H1 (cell line): ENCODE data around the gene NOL4L. TPM values are rescaled to one million over a fixed set of nuclear protein-coding genes. Genes with fewer than 3 reads are reported as not detected.

Experiments used
- CTCF ChIA-PET: fragments of 300-600 bp; sonication (Branson Sonifier 250); formaldehyde crosslinking; loops from one replicate; lab custom pipeline; 2021; ENCODE audit not compliant: partially characterized antibody; lab: Charles Lee
- POLR2A ChIA-PET: fragments of 300-600 bp; sonication (Branson Sonifier 250); formaldehyde crosslinking; loops from one replicate; lab custom pipeline; 2021; ENCODE audit warnings: inconsistent platforms; ENCODE audit not compliant: partially characterized antibody; lab: Charles Lee
- DNase-seq, 2 experiments: peaks; one replicate each; pipeline versions ENCODE4 v3.0.0 to v3.0.0-alpha.2; 2010 to 2022; ENCODE audit warnings: low spot score in 2 of 2, low read depth in 1 of 2, mixed read lengths in 1 of 2
- FAIRE-seq: peaks from 2 replicates; lab custom pipeline; 2011; peaks lifted over from hg19 to GRCh38; lab: Jason Lieb, UNC
- H2AFZ ChIP-seq: 2 replicates; pipeline ENCODE4 v1.8.1; 2012; ENCODE audit warnings: low read length, inconsistent platforms
- H2AK5ac ChIP-seq: 2 replicates; pipeline ENCODE4 v1.6.1; 2013; ENCODE audit warnings: low read depth, low read length
- H2BK120ac ChIP-seq: replicated peaks from 2 replicates; pipeline ENCODE3; 2013; ENCODE audit warnings: low read depth, low read length, inconsistent platforms
- H2BK12ac ChIP-seq: 2 replicates; pipeline ENCODE4 v1.6.1; 2013; ENCODE audit warnings: low read depth, low read length
- H2BK15ac ChIP-seq: 2 replicates; pipeline ENCODE4 v1.6.1; 2013; ENCODE audit warnings: low read length
- H2BK20ac ChIP-seq: 2 replicates; pipeline ENCODE4 v1.6.1; 2013; ENCODE audit warnings: low read length
- H2BK5ac ChIP-seq: 2 replicates; pipeline ENCODE4 v1.6.1; 2013; ENCODE audit warnings: low read depth, low read length
- H3K14ac ChIP-seq: 2 replicates; pipeline ENCODE4 v1.6.1; 2013; ENCODE audit warnings: inconsistent platforms; ENCODE audit not compliant: insufficient read length
- H3K18ac ChIP-seq: 2 replicates; pipeline ENCODE4 v1.6.1; 2013; ENCODE audit warnings: low read length; ENCODE audit errors: extremely low read depth
- H3K23ac ChIP-seq: 2 replicates; pipeline ENCODE4 v1.6.1; 2013; ENCODE audit warnings: inconsistent platforms; ENCODE audit not compliant: insufficient read length
- H3K23me2 ChIP-seq: 2 replicates; pipeline ENCODE4 v1.6.1; 2013; ENCODE audit warnings: low read depth, low read length
- H3K27ac ChIP-seq: 2 replicates; pipeline ENCODE4 v1.6.1; 2011; ENCODE audit warnings: low read depth, low read length, inconsistent platforms
- H3K27me3 ChIP-seq, 4 experiments: replicated peaks in 1 of 4; 1 replicate in 1 of 4; 2 replicates in 3 of 4; pipeline versions ENCODE4 v1.6.1 to v1.8.1; 2011 to 2013; ENCODE audit warnings: low read length in 3 of 4, mild to moderate bottlenecking in 3 of 4, inconsistent platforms in 2 of 4, mixed read lengths in 2 of 4, moderate library complexity in 1 of 4; ENCODE audit not compliant: control insufficient read depth in 3 of 4, insufficient read depth in 3 of 4; ENCODE audit errors: extremely low read depth in 1 of 4
- H3K36me3 ChIP-seq, 4 experiments: 2 replicates each; pipeline versions ENCODE4 v1.6.1 to v1.8.1; 2011 to 2013; ENCODE audit warnings: mild to moderate bottlenecking in 4 of 4, low read length in 3 of 4, moderate library complexity in 2 of 4, control low read depth in 1 of 4, inconsistent platforms in 1 of 4; ENCODE audit not compliant: insufficient read depth in 4 of 4, control insufficient read depth in 2 of 4
- H3K4ac ChIP-seq: replicated peaks from 2 replicates; pipeline ENCODE3; 2013; ENCODE audit warnings: low read length, low read depth, mixed read lengths, inconsistent platforms; ENCODE audit not compliant: insufficient read length
- H3K4me1 ChIP-seq, 4 experiments: replicated peaks in 1 of 4; 1 replicate in 1 of 4; 2 replicates in 3 of 4; pipeline versions ENCODE4 v1.6.1 to v1.8.1; 2011 to 2013; ENCODE audit warnings: low read length in 3 of 4, inconsistent platforms in 2 of 4, mixed read lengths in 1 of 4; ENCODE audit not compliant: insufficient read depth in 4 of 4, control insufficient read depth in 3 of 4
- H3K4me2 ChIP-seq, 2 experiments: 2 replicates each; pipeline versions ENCODE4 v1.6.1 to v1.8.1; 2011 to 2013; ENCODE audit warnings: low read depth in 2 of 2, low read length in 2 of 2, control low read depth in 1 of 2, inconsistent platforms in 1 of 2, mild to moderate bottlenecking in 1 of 2; ENCODE audit not compliant: insufficient read depth in 1 of 2
- H3K4me3 ChIP-seq, 4 experiments: fragments of 200-600, 300-600 bp in 1 of 4; sonication (generic), shearing (Covaris generic), sonication (Bioruptor Twin) in 1 of 4; 2 replicates each; pipeline versions ENCODE4 v1.5.1 to v1.8.1; 2011 to 2016; ENCODE audit warnings: low read length in 4 of 4, low read depth in 3 of 4, control low read depth in 2 of 4, inconsistent platforms in 2 of 4, mild to moderate bottlenecking in 2 of 4, mixed read lengths in 1 of 4, moderate library complexity in 1 of 4; ENCODE audit not compliant: insufficient read depth in 2 of 4; ENCODE audit errors: extremely low read depth in 1 of 4
- H3K56ac ChIP-seq: replicated peaks from 2 replicates; pipeline ENCODE3; 2013; ENCODE audit warnings: low read depth, mild to moderate bottlenecking, mixed read lengths, low read length, inconsistent platforms; ENCODE audit not compliant: insufficient read length
- H3K79me1 ChIP-seq: 2 replicates; pipeline ENCODE4 v1.6.1; 2013; ENCODE audit warnings: low read depth, low read length, control low read depth
- H3K79me2 ChIP-seq, 2 experiments: 2 replicates each; pipeline versions ENCODE4 v1.6.1 to v1.8.1; 2012 to 2013; ENCODE audit warnings: low read length in 2 of 2, mild to moderate bottlenecking in 2 of 2, inconsistent platforms in 1 of 2; ENCODE audit not compliant: insufficient read depth in 2 of 2, control insufficient read depth in 1 of 2
- H3K9ac ChIP-seq, 4 experiments: replicated peaks in 1 of 4; 1 replicate in 1 of 4; 2 replicates in 3 of 4; pipeline versions ENCODE4 v1.6.1 to v1.8.1; 2011 to 2013; ENCODE audit warnings: low read depth in 3 of 4, low read length in 3 of 4, control low read depth in 2 of 4, mild to moderate bottlenecking in 2 of 4, moderate library complexity in 2 of 4, inconsistent platforms in 1 of 4; ENCODE audit errors: extremely low read depth in 1 of 4
- H3K9me3 ChIP-seq, 2 experiments: 2 replicates each; pipeline versions ENCODE4 v1.6.1 to v1.8.1; 2012 to 2013; ENCODE audit warnings: mild to moderate bottlenecking in 2 of 2, moderate library complexity in 2 of 2, control low read depth in 1 of 2, inconsistent platforms in 1 of 2, low read depth in 1 of 2, low read length in 1 of 2, mixed read lengths in 1 of 2; ENCODE audit not compliant: insufficient read depth in 2 of 2
- H4K20me1 ChIP-seq, 2 experiments: replicated peaks in 1 of 2; 2 replicates each; pipeline versions ENCODE3 to v1.8.1; 2011 to 2013; ENCODE audit warnings: inconsistent platforms in 2 of 2, low read length in 2 of 2, mild to moderate bottlenecking in 1 of 2; ENCODE audit not compliant: insufficient read depth in 2 of 2, control insufficient read depth in 1 of 2
- H4K5ac ChIP-seq: 2 replicates; pipeline ENCODE4 v1.6.1; 2013; ENCODE audit warnings: low read length, low read depth, mixed read lengths, inconsistent platforms; ENCODE audit not compliant: insufficient read length
- H4K8ac ChIP-seq: 2 replicates; pipeline ENCODE4 v1.8.0; 2013; ENCODE audit warnings: mild to moderate bottlenecking, moderate library complexity, low read length, inconsistent platforms; ENCODE audit not compliant: insufficient read depth; ENCODE audit errors: extremely low read depth
- H4K91ac ChIP-seq: replicated peaks from 2 replicates; pipeline ENCODE3; 2013; ENCODE audit warnings: low read length, mixed read lengths, inconsistent platforms; ENCODE audit not compliant: insufficient read length
- ATF2 ChIP-seq: IDR thresholded peaks from 2 replicates; pipeline ENCODE4 v1.6.1; 2012; ENCODE audit warnings: low read length, inconsistent platforms
- CEBPB ChIP-seq: IDR thresholded peaks from 2 replicates; pipeline ENCODE4 v1.6.1; 2012; ENCODE audit warnings: low read depth, low read length
- CHD2 ChIP-seq: IDR thresholded peaks from 2 replicates; pipeline ENCODE4 v1.6.1; 2012; ENCODE audit warnings: low read length, improper control_type of control experiment
- RAD21 ChIP-seq, 2 experiments: IDR thresholded peaks in 1 of 2; conservative IDR thresholded peaks in 1 of 2; 2 replicates each; pipeline ENCODE4 v1.6.1; 2011; ENCODE audit warnings: low read depth in 2 of 2, low read length in 2 of 2, improper control_type of control experiment in 1 of 2, inconsistent platforms in 1 of 2, mild to moderate bottlenecking in 1 of 2, moderate library complexity in 1 of 2
- SIRT6 ChIP-seq: IDR thresholded peaks from one replicate; pipeline ENCODE4 v1.7.1; 2012; ENCODE audit warnings: low read length, inconsistent platforms
- SIX5 ChIP-seq: IDR thresholded peaks from 2 replicates; pipeline ENCODE4 v1.6.1; 2011; ENCODE audit warnings: mild to moderate bottlenecking, low read depth, low read length
- WGBS, 2 experiments: shearing (Covaris generic) in 1 of 2; methylation state at CpG; one replicate each; pipeline versions ENCODE4 v1.1.6 to v1.1.7; 2013 to 2015; ENCODE audit warnings: low lambda C conversion rate in 2 of 2, mixed read lengths in 2 of 2, inconsistent platforms in 1 of 2, low coverage in 1 of 2, missing lambda C conversion rate in 1 of 2; ENCODE audit not compliant: insufficient replicate concordance in 2 of 2, insufficient coverage in 1 of 2, insufficient read length in 1 of 2; ENCODE audit errors: extremely low coverage in 1 of 2, missing lambda C conversion rate in 1 of 2; 5-methylcytosine and 5-hydroxymethylcytosine counted together
- polyA plus RNA-seq, 7 experiments: library from polyadenylated mRNA; depleted of rRNA in 3 of 7; stranded (reverse) in 5 of 7; unstranded in 2 of 7; fragments of >200 nt in 5 of 7; fragments of 200-250 nt in 2 of 7; gene quantifications; 1 replicate in 5 of 7; 2 replicates in 1 of 7; 4 replicates in 1 of 7; pipeline versions ENCODE4 v1.2.1 to v1.2.3, GENCODE V29; 2011 to 2013; ENCODE audit warnings: missing spikeins in 2 of 7, mixed read lengths in 2 of 7
- total RNA-seq: library from RNA; stranded (reverse); fragmentation: NEBNext Ultra II Directional; extraction: Animal tissue kit (Norgen Biotek cat#: 25700); gene quantifications from 2 replicates; pipeline ENCODE4 v1.2.1, GENCODE V29; 2021

The NOL4L gene
- total and polyA plus RNA-seq, 2 of the 8 experiments (the other 6 are each of a cell fraction or from before 2014, with no cell fraction given) = 15.3 to 23.7 TPM

DNA sequence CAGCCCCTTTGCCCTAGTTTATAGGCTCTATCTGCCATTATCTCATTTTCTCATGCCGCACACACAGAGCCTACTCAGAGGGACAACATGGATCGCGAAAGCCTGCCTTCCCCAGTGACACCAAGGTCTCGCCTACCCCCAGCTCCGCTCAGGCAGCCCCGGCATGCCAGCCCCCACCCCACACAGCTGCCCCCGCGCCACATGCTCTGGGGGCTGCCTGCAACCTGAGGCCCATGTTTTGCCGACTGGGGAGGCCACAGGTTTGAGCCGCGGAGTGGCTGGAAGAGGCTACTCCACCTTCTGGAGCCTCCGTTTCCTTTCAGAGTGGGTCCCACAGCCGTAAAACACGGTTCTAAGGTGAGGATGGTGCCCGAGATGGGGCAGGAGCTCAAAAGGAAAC is 124.9 kb downstream of the NOL4L start:
- Histone ChIP-seq H3K4me3 (no peak overlapping the region), H3K56ac (no peak overlapping the region), H3K9ac (no peak overlapping the region), H3K4me2 (no peak overlapping the region), H3K18ac (no peak overlapping the region), H2AFZ (no peak overlapping the region), H4K5ac (no peak overlapping the region), H3K14ac (no peak overlapping the region), H3K4ac (no peak overlapping the region), H3K79me1 (no peaks in the 10 kb centered on the region; the same call in none of the 2 replicates), H2BK20ac (no peak overlapping the region), H2AK5ac (no peak overlapping the region), H2BK120ac (no peak overlapping the region), H3K4me1 (peaks cover 0 to 34% (median 26%) of the 10 kb centered on the region in 4 experiments; a peak in 6 of 7 replicates), H3K36me3 (no peaks in the 10 kb centered on the region), H3K23ac (no peak overlapping the region), H3K27me3 (no peaks in the 10 kb centered on the region), H4K8ac (0 out of 2 replicates have a peak overlapping the region, but pooled peaks have one; percentile 41), H3K23me2 (peaks cover 2% of the 10 kb centered on the region; the same call in 1 of the 2 replicates), H3K27ac (no peak overlapping the region), H3K79me2 (no peaks in the 10 kb centered on the region; a peak in 1 of 4 replicates), H2BK15ac (no peak overlapping the region), H3K9me3 (no peaks in the 10 kb centered on the region), H4K91ac (no peak overlapping the region), H2BK5ac (no peak overlapping the region), H4K20me1 (peaks cover 10 to 28% of the 10 kb centered on the region in 2 experiments), H2BK12ac (no peak overlapping the region)
- 85% methylated on average over 10 of the region's 15 CpGs; no CpG with 5 or more reads in 1 of the 2 experiments for WGBS, 2 experiments
- TF ChIP-seq ATF2 (no peak), SIX5 (no peak), CEBPB (no peak), RAD21 (IDR thresholded peaks at IDR 0.05 in 1 of 2, conservative IDR thresholded peaks at IDR 0.05 in 1 of 2; ENCODE audit: low read depth in 2 of 2, low read length in 2 of 2) (no peak), SIRT6 (no peak), CHD2 (no peak)
- DNase-seq (no peak), FAIRE-seq (no peak)
- CTCF ChIA-PET = interaction anchor here (0.8 to 1.4 kb wide), 5 partner anchors 11 to 191 kb away, joined by 3 to 4 read pairs (median 3); no protein-coding TSS in a partner anchor
- POLR2A ChIA-PET = interaction anchor here (0.7 to 1.1 kb wide), 2 partner anchors 25 to 109 kb away, joined by 3 read pairs; no protein-coding TSS in a partner anchor
